Pancreas (tissue), 10 donors: Measurements from ENCODE around the gene SHC4. TPM values are rescaled to one million over a fixed set of nuclear protein-coding genes. Genes with fewer than 3 reads are reported as not detected.

ENCODE experiments used
- ATAC-seq, 4 donors: fragments of 200-7000 bp; cut with Tn5 transposase; one replicate each; pipeline versions ENCODE4 v1.8.0 to v1.9.1; 2020; ENCODE audit warnings: mild to moderate bottlenecking in 4 of 4, moderate library complexity in 4 of 4
- DNase-seq, 6 donors: peaks; one replicate each; pipeline ENCODE4 v3.0.0-alpha.2; 2020
- FAIRE-seq: peaks from 2 replicates; lab custom pipeline; 2012; peaks lifted over from hg19 to GRCh38; lab: Jason Lieb, UNC
- H3K27ac ChIP-seq, 4 donors: fragments of 200-600 bp; sonication (generic); 1 replicate in 3 of 4; 2 replicates in 1 of 4; pipeline versions ENCODE4 v1.5.0 to v1.8.0; 2020
- H3K27me3 ChIP-seq, 4 donors: fragments of 200-600 bp; one replicate each; pipeline ENCODE4 v1.8.0; 2021
- H3K36me3 ChIP-seq, 3 donors: fragments of 200-600 bp; sonication (generic) in 1 of 3; one replicate each; pipeline versions ENCODE4 v1.5.0 to v1.8.0; 2020 to 2021
- H3K4me1 ChIP-seq, 3 donors: fragments of 200-600 bp; one replicate each; pipeline ENCODE4 v1.8.0; 2021
- H3K4me3 ChIP-seq, 4 donors: fragments of 200-600 bp; sonication (generic) in 2 of 4; one replicate each; pipeline versions ENCODE4 v1.5.0 to v1.8.0; 2020 to 2021
- H3K9me3 ChIP-seq, 4 donors: fragments of 200-600 bp; one replicate each; pipeline ENCODE4 v1.8.0; 2021
- CTCF ChIP-seq, 4 donors: fragments of 200-600 bp; sonication (generic) in 3 of 4; IDR thresholded peaks; one replicate each; pipeline versions ENCODE4 v1.5.0 to v1.8.0; 2021; ENCODE audit warnings: antibody characterized with exemption in 4 of 4
- WGBS, 2 donors: extraction: QIAGEN DNeasy Blood & Tissue Kit; methylation state at CpG; one replicate each; pipeline ENCODE4 v1.1.7; 2013; 5-methylcytosine and 5-hydroxymethylcytosine counted together
- intact Hi-C, 3 donors: fragments of 100-400 bp; cut with DNase I; formaldehyde crosslinking; loops; one replicate each; pipeline versions ENCODE4 v1.11.1 to v1.14.2; 2022
- polyA plus RNA-seq, 2 donors: library from polyadenylated mRNA; stranded (reverse); fragments of 200-250 nt; gene quantifications; one replicate each; pipeline ENCODE4 v1.2.3, GENCODE V29; 2013
- total RNA-seq, 6 donors: library from RNA; stranded (reverse); fragmentation: NEBNext Ultra II Directional in 4 of 6; extraction: Animal tissue kit (Norgen Biotek cat#: 25700) in 4 of 6; gene quantifications; one replicate each; pipeline versions ENCODE4 v1.2.1 to v1.2.4, GENCODE V29; 2021 to 2023
- donor health status: healthy with polysubstance abuse.
- donor health status: DM: no; HTN: no; CAD: no; lungs with moderate emphysema.
- donor health status: DM: no; HTN: no; CAD: no.
- donor health status: control.
- donor health status: control.
- donor health status: Bipolar disorder and iron deficiency.
- donor health status: DM: yes; HTN: yes; CAD: no.
- donor health status: DM: no; HTN: no; CAD: no.
- donor health status: DM: no; HTN: no; CAD: no.
- donor health status: DM: yes; HTN: yes; CAD: no.

SHC4 gene
- total and polyA plus RNA-seq, 8 donors: 0.03 to 0.24 (median 0.17) TPM; not detected in 1

DNA sequence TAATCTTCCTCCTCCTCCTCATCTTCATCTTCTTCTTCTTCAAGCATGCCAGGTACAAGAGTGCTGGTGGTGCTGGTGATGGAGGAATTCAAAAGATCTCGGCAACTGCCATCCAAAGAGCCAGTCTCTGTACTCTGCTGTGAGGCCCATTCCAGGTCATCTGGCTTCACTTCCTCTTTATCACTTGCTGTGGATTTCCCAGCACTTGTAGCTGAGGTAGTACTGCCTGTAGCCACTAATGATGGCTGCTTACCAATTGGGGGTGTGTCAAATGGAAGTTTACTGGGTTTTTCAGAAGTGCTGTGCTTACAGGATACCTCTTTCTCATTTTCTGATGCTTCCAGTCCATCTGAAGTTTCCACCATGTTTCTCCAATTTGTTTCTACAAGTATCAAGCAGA lies 28.8 kb upstream of the SHC4 start:
- no peak overlapping the region for H3K4me3 ChIP-seq
- ATAC-seq (no peak), FAIRE-seq (no peak), DNase-seq (no peak)
- peaks cover 9 to 34% (median 21%) of the 10 kb centered on the region in 3 donors for H3K36me3 ChIP-seq
- no peak for TF ChIP-seq CTCF (IDR thresholded peaks at IDR 0.05)
- no peaks in the 10 kb centered on the region for H3K4me1 ChIP-seq
- no peaks in the 10 kb centered on the region for H3K27me3 ChIP-seq
- H3K27ac ChIP-seq: no peak overlapping the region
- 94 to 96% methylated on average over 1 of the region's 1 CpG for WGBS, 2 donors
- intact Hi-C loops: no loop called here
- no peaks in the 10 kb centered on the region for H3K9me3 ChIP-seq

DNA sequence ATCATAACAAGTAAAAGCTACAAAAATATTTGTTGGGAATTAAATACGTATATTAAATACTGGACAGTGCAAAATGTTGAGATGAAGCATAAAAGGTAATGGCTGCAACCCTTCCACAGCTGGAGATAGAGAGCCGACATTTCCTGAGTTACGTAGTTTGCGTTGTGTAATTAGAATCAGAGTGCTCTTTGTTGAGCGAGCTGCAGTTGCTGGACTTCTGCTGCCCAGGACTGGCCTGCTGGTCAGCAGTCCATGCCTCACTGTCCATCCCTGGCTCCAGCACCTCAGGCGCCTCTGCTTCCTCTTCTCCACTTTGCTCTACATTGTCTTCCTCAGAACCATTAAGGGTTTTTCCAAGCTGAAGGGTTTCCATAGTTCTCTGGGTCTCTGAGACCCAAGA lies 28.4 kb upstream of the SHC4 start:
- 95 to 98% methylated on average over 6 of the region's 6 CpGs for WGBS, 2 donors
- intact Hi-C loops: no loop called here
- no peak for ATAC-seq

DNA sequence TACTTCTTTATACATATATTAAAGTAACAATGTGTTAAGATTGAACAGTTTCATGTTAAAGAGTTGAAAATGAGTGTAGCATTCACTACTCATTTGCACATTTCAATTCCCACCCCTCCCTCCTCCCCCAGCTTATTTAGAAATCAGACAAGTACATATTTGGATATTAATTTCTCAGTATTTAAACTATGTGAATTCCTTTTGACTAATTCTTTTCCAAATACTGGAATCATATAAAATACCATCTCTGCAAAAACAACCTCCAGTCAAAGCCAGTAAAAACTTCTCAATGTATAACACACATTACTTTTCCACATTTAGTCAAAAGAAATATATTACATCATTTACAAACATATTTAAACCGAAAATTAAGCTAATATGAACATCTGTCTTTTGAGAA lies 25.5 kb upstream of the SHC4 start:
- no peaks in the 10 kb centered on the region for H3K27me3 ChIP-seq
- DNase-seq: no peak
- H3K4me3 ChIP-seq: no peak overlapping the region
- intact Hi-C loops: no loop called here
- TF ChIP-seq CTCF (IDR thresholded peaks at IDR 0.05): no peak
- peaks cover 6 to 19% (median 10%) of the 10 kb centered on the region in 3 donors for H3K36me3 ChIP-seq
- 80 to 81% methylated on average over 1 of the region's 1 CpG for WGBS, 2 donors
- no peak overlapping the region for H3K27ac ChIP-seq
- H3K9me3 ChIP-seq: no peaks in the 10 kb centered on the region
- no peaks in the 10 kb centered on the region for H3K4me1 ChIP-seq
- no peak for FAIRE-seq
- no peak for ATAC-seq

More for the DNA sequence above, 28.4 kb upstream of the SHC4 start:
- FAIRE-seq (no peak), DNase-seq (no peak)
- no peak for TF ChIP-seq CTCF (IDR thresholded peaks at IDR 0.05)
- H3K4me1 ChIP-seq: no peaks in the 10 kb centered on the region
- no peaks in the 10 kb centered on the region for H3K9me3 ChIP-seq
- H3K4me3 ChIP-seq: no peak overlapping the region
- H3K27me3 ChIP-seq: no peaks in the 10 kb centered on the region
- no peak overlapping the region for H3K27ac ChIP-seq
- peaks cover 9 to 33% (median 21%) of the 10 kb centered on the region in 3 donors for H3K36me3 ChIP-seq

GRCh38 chr15:48987142-48987541 lies 23.4 kb upstream of the SHC4 start:
- no peaks in the 10 kb centered on the region for H3K4me1 ChIP-seq
- intact Hi-C loops: no loop called here
- no peaks in the 10 kb centered on the region for H3K27me3 ChIP-seq
- H3K36me3 ChIP-seq: peaks cover 4 to 14% (median 4%) of the 10 kb centered on the region in 3 donors
- ATAC-seq (no peak), FAIRE-seq (no peak), DNase-seq (no peak)
- no peak overlapping the region for H3K27ac ChIP-seq
- no peak for TF ChIP-seq CTCF (IDR thresholded peaks at IDR 0.05)
- no peak overlapping the region for H3K4me3 ChIP-seq
- H3K9me3 ChIP-seq: no peaks in the 10 kb centered on the region

- Histone ChIP-seq H3K4me1 (no peaks in the 10 kb centered on the region), H3K4me3 (no peak overlapping the region), H3K36me3 (peaks cover 0 to 5% (median 0%) of the 10 kb centered on the region in 3 donors), H3K27me3 (no peaks in the 10 kb centered on the region), H3K27ac (no peak overlapping the region), H3K9me3 (no peaks in the 10 kb centered on the region)
- 71 to 74% methylated on average over 5 of the region's 5 CpGs for WGBS, 2 donors
- ATAC-seq: no peak
- intact Hi-C loops: no loop called here
- FAIRE-seq: no peak
- no peak for DNase-seq
- TF ChIP-seq CTCF (IDR thresholded peaks at IDR 0.05): no peak
Measured at GRCh38 chr15:48986240-48986639, 22.5 kb upstream of the SHC4 start.
